CD4-positive, alpha-beta T cell treated with Interleukin-12 subunit alpha and Interleukin-12 subunit beta, for 1 hour (primary cell): Measurements from ENCODE around the gene CALCOCO2.

ENCODE experiments used
- DNase-seq: peaks from one replicate; pipeline ENCODE4 v3.0.0-alpha.2; 2020

Gene CALCOCO2

GRCh38 chr17:48873696-48874443 is 43.0 kb downstream of the CALCOCO2 start:
- DNase-seq, result no peak

GRCh38 chr17:48878920-48879898 is 48.4 kb downstream of the CALCOCO2 start:
- peak; percentile 79 for DNase-seq

- no peak for DNase-seq
Observed at GRCh38 chr17:48882272-48882671, 51.4 kb downstream of the CALCOCO2 start.

DNA sequence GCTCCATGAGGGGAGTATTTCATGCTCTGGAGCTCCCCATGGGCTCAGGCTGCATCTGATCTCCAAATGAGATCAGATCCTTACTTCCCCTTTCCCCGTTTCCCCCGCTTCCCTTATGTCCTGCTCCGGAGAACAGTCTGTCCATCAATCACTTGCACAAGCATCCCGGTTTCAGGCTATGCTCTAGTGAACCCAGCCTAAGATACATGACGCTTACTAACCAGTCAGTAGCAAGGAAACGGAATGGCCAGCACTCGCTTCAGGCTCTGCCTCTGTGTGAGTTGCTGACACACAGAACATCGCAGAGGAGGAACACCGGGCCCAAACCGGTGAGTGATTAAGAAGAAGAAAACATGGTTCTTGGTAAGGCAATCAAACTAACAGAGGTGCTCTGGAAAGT is 52.3 kb downstream of the CALCOCO2 start:
- no peak for DNase-seq

- no peak for DNase-seq
Observed at GRCh38 chr17:48890086-48890485, 59.3 kb downstream of the CALCOCO2 start.

GRCh38 chr17:48892940-48893645 is 62.3 kb downstream of the CALCOCO2 start:
- DNase-seq, result no peak

DNA sequence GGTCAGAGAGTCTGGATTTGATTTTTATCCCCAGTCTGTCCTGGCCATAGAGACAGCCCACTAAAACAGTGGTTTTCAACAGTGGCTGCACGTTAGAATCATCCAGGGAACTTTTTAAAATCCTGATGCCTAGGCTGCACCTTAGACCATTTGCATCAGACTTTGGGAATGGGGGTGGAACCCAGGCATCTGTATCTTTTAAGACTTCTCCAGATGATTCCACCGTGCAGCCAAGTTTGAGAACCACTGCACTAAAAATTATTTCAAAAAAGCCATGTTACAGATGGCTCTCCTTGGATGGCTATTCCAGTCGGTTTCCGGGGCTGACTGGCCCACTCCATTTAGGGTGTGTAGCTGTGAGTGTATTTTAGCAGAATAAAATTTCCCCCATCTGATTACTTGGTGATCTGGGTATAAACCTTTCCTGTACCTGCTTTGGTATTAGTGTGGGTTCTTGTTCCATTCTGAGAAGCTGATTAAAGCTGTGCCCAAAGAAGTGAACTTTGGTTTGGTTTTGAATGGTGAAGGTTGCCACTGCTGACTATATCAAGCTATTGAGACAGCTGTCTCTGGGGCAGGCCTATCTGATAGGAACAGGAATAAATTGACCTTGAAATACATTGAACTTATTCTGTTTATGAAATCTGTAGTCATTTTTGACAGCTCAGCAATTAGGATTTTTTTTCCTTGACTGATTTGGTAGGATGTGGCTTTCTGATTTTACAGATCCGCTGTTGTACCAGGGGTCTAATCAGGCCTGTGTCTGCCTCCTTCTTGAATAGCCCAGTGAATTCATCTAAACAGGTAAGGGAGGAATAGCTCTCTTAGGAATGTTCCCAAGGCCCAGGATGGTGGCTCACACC is 63.0 kb downstream of the CALCOCO2 start:
- DNase-seq, result no peak

- DNase-seq, result no peak
Observed at GRCh38 chr17:48894886-48895285, 64.1 kb downstream of the CALCOCO2 start.

DNA sequence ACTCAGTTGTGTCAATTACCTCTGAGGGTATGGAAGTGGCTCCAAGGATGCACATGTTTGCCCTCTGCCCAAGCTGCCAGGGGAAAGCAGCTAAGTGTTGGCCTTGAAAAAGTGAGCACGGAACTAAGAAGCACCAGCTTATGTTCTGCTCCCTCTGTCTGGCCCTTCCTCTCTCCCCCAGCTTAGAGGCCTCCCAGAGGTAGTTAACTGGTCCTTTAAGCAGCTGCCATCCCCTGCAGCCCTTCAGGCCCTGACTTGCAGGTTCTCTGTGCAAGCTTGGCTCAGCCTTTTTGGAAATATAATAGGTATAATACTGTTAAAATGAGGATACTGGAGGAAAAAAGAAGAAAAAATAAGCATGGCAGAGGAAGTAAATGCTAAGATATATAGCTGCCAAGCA is 70.4 kb downstream of the CALCOCO2 start:
- no peak for DNase-seq

- no peak for DNase-seq
Observed at GRCh38 chr17:48903401-48903800, 72.6 kb downstream of the CALCOCO2 start.

GRCh38 chr17:48904428-48904827 is 73.6 kb downstream of the CALCOCO2 start:
- no peak for DNase-seq

DNA sequence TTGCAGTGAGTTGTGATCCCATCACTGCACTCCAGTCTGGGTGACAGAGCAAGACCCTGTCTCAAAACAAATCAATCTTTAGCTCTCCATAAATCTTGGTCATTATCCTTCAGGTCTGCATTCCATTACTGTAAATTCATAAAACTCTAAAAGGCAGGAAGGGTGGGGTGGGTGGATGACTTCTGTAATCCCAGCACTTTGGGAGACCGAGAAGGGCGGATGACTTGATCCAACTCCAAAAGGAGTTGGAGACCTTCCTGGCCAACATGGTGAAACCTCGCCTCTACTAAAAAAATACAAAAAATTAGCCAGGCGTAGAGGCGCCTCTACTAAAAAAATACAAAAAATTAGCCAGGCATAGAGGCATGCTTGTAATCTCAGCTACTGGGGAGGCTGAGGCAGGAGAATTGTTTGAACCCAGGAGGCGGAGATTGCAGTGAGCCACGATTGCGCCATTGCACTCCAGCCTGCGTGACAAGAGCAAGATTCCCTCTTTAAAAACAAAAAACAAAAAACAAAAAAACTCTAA is 75.2 kb downstream of the CALCOCO2 start:
- DNase-seq, result no peak

DNA sequence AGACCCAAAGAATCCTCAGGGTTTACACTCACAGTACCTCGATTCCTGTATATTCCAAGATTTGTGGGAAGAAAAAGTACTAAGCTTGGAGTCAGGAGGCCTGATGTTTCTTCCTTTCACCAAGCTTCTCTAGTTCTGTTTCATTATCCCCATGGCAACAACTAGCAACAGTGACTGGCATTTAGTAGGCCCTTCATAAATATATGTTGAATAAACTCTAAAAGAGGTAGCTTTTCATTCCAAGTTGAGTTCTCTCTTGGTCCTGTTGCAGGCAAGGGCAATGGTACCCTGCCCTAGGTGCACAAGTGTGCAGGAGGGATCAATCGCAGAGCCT is 76.8 kb downstream of the CALCOCO2 start:
- DNase-seq, result no peak

GRCh38 chr17:48908047-48908843 is 77.4 kb downstream of the CALCOCO2 start, which contains the start of gene UBE2Z:
Gene UBE2Z, plus strand, starts transcription at chr17:48908407. Its CDS starts 97 bp downstream, at chr17:48908504.
- DNase-seq, result peak; percentile 93

GRCh38 chr17:48908853-48909394 is 78.1 kb downstream of the CALCOCO2 start:
- DNase-seq, result peak; percentile 91

GRCh38 chr17:48909783-48910182 is 78.9 kb downstream of the CALCOCO2 start:
- DNase-seq, result no peak

- no peak for DNase-seq
Observed at GRCh38 chr17:48910370-48910769, 79.5 kb downstream of the CALCOCO2 start.

DNA sequence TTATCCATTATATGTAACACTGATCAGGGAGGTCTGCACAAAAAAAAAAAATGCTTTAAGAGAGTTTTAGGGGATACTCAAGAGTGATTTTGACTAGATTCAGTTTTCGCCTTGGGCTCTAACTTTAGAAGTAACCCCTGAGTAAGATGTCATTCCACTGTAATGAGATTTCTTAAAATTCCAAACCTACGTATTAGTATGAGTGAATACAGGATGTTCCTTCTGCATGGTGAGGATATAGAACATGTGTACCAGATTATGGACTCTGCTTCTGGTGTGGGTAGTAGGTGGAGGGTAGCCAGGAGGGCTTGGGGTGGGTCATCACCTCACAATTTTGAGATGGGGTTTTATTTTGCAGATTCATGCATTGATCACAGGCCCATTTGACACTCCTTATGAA is 81.6 kb downstream of the CALCOCO2 start:
- DNase-seq, result no peak
